Neural cell (in vitro differentiated cells): Measurements from ENCODE around the gene NGLY1. TPM values are rescaled to one million over a fixed set of nuclear protein-coding genes. Genes with fewer than 3 reads are reported as not detected.

ENCODE experiments used
- polyA plus RNA-seq: library from polyadenylated mRNA; depleted of rRNA; stranded (reverse); fragments of >200 nt; gene quantifications from 2 replicates; pipeline ENCODE4 v1.2.3, GENCODE V29; 2014
- small RNA-seq, 3 experiments: library from RNA; depleted of rRNA; stranded (forward); fragments of <200 nt; gene quantifications; one replicate each; pipeline ENCODE3, GENCODE V24; 2012

Gene NGLY1
- polyA plus RNA-seq, 1 donor from 2014 or later = 22.0 TPM

Small RNA genes within 50 kb of the gene (small RNA-seq; reads per million reads assigned to genes)
- 0 reads per million in 3 experiments for gene CRIP1P2

Other genes starting within 250 kb of the NGLY1 start
- 373 and 440 TPM in 2 replicates for gene TOP2B, start 118.5 kb downstream of the NGLY1 start, polyA plus RNA-seq
- 6.7 and 11.9 TPM in 2 replicates for gene OXSM, start 6.6 kb upstream of the NGLY1 start, polyA plus RNA-seq